Inflammatory macrophage (primary cell): ENCODE data around the gene ZNF629.
"Not testable (repeated sequence)": the region's sequence is repeated elsewhere in the genome, so short reads cannot be mapped to it uniquely, and the experiment has no call there.

ENCODE experiments used
- DNase-seq, 2 donors: peaks; one replicate each; pipeline ENCODE4 v3.0.0-alpha.2; 2020 to 2022
- total RNA-seq, 18 experiments: gene quantifications; one replicate each; lab custom pipeline; 2026; ENCODE audit warnings: mixed read lengths in 6 of 18, inconsistent platforms in 2 of 18; lab: John Stamatoyannopoulos, UW

ZNF629 gene
- 5.1 to 25.6 (median 15.4) reads per million in 18 experiments for total RNA-seq

DNA sequence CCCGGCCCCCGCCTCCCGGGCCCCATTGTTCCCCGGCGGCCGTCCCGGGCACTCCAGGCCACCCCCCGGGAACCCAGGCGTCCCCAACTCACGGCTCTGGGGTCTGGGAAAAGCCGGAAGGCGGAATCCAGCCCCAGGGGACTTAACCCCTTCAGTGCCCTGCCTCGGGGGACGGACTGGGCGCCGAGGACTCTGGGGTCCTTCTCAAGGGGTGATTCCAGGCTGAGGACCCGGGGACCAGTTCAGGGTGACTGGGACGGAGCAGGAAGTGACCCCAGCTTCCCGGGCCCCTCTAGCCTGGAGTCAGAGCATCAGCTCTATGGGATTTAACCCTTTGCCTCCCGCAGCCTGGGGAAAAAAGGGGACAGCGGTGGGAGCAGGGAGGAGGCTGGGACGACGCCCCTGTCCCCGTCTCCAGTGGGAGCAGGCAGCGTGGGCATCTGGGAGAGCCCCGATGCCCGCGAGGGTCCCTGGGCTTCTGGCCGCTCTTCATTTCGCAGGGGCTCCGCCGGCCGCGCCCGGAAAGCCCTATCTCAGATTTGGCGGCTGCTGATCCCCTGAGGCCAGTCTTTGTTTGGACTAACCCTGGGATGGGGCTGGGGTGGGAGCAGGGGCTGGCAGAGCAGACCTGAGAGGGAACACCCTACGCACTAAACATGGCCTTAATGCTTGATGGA lies at the start of gene ZNF629:
ZNF629 (minus strand) TSS at position 270 of the 677 bp plus-strand sequence. CDS start 2,723 bp downstream, outside the sequence.
- peak; percentile 50 to 52 for DNase-seq

DNA sequence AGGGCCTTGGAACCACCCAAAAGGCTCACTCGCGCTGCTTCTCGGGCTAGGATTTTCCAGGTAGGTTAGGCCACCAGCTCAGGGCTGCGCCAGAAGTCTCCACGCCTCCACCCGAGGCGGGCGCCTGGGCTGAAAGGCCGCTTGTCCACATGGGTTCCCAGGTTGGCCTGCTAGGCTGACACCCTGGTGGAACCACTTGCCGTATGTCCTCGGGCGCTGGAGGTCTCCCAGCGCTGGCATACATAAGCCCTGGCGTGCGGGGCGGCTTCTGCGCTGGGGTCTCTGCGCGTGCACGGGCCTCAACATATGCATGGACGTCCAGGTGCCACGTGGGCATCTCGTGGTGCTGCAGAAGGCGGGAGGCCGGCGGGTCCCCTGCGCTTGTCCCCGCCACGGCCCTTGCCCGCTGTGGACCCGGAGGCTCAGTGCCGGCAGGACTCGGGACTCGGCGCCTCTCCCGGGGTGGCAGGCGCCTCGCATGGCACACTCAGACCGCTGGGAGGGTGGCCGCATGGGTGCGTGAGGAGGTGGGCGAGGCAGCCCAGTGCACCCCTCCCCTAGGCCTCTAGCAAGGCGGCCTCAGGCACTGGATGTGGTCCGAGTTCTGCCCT lies 47.2 kb upstream of the ZNF629 start:
- no peak for DNase-seq

DNA sequence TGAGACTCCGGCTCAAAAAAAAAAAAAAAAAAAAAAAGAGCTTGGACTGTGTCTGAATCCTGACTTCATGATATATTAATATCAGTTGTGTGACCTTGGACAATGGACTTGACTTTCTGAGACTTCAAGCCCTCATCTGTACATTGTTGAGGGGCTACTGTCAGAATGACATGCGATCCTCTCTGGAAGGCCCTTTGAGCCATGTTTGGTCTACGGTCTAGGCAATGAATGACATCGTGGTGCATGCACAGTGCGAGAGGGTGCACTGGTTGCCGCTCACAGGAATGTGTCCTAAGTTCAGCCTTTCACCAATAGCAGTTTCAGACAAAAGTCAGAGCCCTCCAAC lies 43.0 kb upstream of the ZNF629 start:
- DNase-seq: no peak

DNA sequence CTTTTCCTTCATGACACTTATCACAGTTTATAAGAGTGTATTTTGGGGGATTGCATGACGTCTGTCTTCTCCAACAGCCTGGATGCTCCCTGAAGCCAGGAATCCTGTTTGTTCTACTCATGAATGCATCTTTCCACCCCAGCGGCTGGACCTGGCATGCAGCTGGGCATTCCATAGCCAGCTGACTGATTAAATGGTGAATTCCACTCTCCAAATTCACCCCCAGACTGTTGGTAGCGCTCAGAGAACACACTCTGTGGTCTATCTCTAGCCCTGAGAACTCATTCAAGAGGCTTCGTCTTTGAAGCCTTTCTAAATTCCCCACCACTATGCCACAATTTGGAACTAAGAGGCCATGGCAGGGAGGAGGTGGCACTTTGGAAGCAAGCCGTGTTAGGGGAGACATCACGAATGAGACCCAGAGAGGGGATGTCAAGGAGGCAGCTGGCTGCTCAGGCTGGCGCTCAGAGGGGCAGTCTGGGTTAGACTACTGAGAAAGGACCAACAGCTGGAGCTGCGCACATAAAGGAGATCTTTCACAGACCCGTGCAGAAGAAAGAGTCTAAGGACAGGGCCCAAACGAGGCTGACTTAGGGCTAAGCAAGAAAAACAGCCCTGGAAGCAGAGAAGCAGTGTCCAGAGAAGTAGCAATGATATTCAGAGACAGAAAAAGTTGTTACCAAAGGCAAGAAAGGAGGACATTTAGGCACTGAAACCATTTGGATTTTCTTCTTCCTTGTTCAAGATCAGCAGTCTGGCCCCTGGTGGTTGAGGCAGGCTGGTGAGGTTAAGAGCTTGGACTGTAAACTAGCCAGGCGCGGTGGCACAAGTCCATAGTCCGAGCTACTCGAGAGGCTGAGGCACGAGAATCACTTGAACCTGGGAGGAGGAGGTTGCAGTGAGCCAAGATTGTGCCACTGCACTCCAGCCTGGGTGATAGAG lies 42.4 kb upstream of the ZNF629 start:
- no peak for DNase-seq

DNA sequence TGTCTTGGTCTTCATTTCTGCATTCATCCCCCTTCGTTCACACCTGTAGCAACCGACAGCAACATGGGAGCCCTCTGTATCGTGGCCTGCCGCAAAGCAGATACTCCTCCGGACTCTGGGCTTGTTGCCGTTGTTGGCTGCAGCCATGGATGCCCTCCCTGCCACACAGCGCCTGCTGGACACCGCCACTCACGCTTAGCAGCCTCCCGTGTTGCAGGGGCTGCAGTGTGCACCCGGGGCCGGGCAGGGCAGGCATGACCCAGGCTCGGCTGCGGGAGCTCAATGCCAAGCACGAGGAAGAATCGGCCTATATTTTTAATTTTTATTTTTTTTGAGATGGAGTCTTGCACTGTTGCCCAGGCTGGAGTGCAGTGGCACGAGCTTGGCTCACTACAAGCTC lies 34.9 kb upstream of the ZNF629 start:
- DNase-seq: no peak

DNA sequence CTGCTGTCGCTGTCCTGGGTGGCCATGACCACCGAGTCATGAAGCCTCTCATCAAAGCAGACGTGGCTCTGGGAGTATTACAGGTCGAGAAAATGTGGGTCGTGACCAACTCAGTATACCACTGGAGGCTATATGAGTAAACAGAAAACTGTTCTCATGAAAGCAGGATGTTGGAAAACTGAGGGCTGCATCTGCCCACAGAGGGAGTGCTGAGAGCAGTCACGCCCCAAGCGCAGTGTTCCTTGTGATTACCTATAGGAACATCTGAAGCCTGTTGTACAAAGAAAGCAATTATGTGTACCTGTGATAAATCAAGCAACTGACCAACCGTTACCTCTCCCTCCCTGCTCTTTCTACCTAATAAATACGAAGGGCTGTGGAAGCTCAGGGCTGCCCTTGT lies 34.4 kb upstream of the ZNF629 start:
- not testable (repeated sequence) for DNase-seq

DNA sequence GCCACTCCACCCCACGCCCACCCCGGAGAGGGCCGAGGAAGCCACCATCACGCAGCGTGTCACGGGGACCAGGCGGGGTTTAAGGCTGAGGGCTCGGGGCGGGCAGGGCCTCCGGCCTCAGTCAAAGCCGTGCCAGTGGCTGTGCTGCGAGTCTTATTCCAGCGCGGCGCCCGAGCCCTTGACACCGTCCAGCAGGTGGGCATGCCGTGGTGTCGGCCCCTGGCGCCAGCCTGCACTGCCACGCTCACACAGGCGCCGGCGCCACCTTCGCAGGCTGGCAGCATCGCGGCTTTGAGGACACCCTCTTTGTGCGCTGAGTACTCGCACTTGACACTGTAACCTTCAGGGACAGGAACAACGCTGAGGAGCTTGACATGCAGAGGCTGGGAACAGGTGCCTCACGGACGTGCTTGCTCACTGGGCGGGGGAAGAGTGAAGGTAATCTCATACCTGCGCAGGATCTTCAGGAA lies 34.0 kb upstream of the ZNF629 start:
- no peak for DNase-seq

DNA sequence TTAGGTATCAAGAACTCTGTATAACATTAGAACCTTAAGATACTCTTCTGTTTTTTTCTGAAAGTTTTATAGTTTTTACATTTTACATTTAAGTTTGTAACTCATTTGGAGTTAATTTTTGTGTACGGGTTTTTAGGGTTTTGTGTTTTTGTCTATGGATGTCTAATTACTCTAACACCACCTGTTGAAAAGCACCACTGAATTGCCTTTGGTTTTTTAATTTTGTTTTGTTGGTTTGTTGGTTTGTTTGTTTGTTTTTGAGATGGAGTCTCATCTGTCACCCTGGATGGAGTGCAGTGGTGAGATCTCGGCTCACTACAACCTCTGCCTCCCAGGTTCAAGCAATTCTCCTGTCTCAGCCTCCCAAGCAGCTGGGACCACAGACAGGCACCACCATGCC lies 29.8 kb upstream of the ZNF629 start:
- DNase-seq: no peak

DNA sequence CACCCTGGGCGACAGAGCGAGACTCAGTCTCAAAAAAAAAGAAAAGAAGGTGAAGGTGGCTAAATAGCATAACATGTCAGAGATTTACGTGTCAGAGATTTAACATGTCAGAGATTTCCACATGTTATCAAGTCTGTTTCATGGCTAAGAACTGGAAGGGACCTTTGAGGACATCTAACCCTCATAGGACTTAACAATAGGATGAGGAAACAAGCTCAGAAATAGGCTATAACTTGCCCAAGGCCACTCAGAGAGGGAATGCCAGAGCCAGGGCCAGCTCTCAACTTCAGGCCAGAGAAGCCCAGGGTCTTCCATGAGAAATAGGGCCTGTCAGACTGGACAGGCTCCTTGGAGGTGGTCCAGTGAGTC lies 26.8 kb upstream of the ZNF629 start:
- peak; percentile 30 to 39 for DNase-seq

DNA sequence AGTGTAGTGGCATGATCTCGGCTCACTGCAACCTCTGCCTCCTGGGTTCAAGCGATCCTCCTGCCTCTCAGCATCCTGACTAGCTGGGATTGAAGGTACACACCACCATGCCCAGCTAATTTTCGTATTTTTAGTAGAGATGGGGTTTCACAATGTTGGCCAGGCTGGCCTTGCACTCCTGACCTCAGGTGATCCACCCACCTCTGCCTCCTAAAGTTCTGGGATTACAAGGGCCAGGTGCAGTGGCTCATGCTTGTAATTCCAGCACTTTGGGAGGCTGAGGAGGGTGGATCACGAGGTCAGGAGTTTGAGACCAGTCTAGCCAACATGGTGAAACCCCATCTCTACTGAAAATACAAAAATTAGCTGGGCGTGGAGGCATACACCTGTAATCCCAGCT lies 22.7 kb upstream of the ZNF629 start:
- not testable (repeated sequence) for DNase-seq

DNA sequence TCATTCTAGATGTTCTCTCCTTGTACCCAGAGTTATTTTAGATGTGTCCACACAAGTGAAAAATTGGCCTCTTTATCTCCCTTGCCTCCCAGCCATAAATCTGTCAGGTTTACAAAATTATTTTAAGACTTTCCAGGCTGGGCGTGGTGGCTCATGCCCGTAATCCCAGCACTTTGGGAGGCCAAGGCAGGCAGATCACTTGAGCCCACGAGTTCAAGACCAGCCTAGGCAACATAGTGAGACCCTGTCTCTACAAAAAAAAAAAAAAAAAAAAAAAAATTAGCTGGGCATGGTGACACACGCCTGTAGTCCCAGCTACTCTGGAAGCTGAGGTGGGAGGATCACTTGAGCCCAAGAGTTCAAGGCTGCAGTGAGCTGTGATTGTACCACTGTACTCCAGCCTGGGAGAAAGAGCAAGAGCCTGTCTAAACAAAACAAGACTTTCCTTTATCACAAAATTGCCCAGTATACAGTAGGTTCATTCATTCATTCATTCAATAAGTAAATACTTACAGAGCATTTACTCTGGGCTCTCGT lies 22.0 kb upstream of the ZNF629 start:
- not testable (repeated sequence) for DNase-seq

DNA sequence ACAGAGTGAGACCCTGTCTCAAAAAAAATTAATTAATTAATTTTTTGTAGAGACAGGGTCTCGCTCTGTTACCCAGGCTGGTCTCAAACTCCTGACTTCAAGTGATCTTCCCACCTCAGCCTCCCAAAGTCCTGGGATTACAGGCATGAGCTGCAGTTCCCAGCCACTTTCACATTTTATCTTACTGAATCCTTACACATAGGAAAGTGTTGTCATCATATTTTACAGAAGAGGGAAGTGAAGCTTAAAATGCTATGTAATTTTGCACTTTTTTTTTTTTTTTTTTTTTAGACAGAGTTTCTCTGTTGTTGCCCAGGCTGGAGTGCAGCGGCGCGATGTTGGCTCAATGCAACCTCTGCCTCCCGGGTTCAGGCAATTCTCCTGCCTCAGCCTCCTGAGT lies 21.1 kb upstream of the ZNF629 start:
- peak; percentile 50 to 88 for DNase-seq

DNA sequence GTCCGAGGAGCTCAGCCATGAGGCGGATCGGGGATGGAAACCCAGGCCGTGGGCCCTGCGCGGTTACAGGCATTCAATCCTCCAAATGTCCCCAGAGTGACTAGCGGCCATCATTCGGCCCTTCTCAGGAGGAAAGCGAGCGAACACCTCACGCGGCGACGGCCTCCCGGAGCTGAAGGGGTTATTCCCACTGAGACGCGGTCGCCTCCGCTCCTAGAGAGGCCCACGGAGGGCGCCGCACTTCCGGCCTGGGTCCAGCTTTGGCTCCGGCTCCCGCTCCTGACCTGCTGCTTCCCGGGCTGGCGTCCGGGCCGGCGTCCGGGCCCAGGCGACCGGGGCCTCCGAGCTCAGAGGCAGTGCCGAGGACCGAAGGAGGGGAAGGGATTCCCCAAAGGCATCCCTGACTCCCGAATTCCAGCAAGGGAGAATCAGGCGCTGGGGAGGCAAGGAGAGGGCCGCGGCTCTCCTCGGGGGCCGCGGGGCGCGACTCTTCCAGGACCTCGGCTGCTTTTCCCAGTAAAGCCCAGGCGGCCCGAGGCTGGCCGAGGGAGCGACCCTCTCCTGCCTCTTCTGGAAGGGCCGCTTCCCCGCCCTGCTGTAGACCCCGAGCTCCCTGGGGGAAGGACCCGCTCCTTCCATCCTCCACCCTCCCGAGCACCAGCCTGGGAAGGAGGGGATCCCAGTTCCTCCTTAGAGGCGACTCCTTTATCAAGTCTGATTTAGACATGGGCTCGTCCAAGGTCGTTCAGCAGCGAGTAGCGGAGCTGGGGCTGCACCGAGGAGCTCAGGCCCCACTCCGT lies 18.6 kb upstream of the ZNF629 start:
- DNase-seq: peak; percentile 67 to 82

DNA sequence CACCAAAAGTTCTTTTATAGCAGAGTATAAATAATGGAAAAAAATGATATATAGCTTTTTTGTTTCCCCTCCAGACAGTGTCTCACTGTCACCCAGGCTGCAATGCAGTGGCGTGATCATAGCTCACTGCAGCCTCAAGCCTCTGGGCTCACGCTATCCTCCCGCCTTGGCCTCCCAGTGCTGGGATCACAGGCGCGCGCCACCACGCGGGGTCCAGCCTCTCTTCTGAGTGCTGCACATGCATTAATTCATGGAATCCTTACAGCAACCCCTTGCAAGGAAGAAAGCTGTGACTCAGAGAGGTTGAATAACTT lies 18.0 kb upstream of the ZNF629 start:
- no peak for DNase-seq

DNA sequence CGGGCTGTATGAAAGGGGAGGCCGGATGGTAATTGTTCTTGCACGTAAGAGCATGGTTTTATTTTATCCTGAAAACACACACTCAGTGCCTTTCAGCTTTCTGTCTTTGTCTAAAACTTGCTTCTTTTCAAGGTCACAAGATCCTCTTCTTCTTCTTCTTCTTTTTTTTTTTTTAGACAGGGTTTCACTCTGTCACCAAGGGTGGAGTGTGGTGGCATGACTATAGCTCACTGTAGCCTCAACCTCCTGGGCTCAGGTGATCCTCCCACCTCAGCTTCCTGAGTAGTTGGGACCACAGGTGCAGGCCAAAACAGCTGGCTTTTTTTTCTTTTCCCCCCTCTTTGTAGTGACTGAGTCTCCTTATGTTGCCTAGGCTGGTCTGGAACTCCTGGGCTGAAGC lies 15.9 kb upstream of the ZNF629 start:
- DNase-seq: peak; percentile 37 to 57

DNA sequence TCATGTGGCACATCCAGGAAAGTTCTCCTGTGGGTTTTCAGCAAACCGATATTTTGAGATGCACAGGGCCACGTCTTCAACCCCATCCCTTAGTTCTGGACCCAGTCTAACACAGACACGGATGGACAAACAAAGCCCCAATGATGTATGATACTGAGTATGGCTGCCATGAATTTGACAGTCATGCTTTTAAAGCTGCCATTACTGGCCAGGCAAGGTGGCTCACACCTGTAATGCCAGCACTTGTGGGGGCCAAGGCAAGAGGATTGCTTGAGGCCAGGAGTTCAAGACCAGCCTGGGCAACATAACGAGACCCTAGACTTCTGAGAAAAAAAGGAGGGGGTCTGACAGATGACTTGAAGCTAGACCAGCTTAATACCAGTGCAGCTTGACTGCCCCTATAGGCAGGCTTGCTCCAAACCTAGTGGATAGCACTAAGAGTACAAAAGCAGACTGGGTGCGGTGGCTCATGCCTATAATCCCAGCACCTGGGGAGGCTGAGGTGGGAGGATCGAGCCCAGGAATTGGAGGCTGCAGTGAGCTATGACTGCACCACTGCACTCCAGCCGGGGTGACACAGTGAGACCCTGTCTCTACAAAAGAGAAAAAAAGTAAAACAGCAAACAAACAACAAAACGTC lies 10.8 kb upstream of the ZNF629 start:
- DNase-seq: no peak

DNA sequence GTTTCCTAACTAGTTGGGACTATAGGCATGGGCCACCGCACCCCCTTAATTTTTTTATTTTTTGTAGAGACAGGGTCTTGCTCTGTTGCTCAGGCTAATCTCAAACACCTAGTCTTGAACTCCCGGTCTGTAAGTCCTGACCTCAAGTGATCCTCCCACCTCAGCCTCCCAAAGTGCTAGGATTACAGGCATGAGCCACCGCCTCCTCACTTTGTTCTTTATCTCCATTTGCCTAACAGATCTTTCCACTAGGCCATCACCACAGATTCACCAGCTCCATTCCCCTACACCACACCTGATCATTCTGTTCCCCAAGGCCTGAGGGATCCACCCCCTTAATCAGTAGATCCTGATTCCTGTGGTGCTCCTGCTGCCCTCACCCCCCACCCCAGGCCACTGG lies 7.6 kb upstream of the ZNF629 start:
- no peak for DNase-seq

DNA sequence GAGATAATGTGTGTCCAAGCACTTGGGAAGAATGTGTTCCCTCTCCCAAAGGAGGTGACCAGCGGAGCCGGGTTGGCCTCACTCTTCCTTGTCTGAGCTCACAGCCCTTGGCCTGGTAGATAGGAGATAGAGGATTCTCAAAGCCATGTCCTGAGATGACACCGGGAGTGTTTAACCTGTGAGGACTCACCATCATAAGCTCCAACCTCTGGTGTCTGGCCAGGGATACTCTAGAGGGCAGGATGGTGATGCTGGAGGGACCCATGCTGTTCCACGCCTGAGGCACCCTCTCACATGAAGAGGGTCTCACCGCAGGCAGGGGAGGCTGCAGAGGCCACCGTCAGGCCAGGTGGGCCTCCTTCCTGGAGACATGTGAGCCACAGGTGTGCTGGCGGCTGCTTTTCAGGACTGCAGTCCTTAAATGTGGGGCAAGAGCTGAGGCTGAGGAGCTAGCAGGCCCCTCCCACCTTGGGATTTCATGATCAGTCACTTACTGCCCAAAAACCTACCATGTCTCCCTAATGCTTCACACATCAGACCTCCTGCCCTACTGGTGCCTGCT lies 6.6 kb upstream of the ZNF629 start:
- DNase-seq: no peak

DNA sequence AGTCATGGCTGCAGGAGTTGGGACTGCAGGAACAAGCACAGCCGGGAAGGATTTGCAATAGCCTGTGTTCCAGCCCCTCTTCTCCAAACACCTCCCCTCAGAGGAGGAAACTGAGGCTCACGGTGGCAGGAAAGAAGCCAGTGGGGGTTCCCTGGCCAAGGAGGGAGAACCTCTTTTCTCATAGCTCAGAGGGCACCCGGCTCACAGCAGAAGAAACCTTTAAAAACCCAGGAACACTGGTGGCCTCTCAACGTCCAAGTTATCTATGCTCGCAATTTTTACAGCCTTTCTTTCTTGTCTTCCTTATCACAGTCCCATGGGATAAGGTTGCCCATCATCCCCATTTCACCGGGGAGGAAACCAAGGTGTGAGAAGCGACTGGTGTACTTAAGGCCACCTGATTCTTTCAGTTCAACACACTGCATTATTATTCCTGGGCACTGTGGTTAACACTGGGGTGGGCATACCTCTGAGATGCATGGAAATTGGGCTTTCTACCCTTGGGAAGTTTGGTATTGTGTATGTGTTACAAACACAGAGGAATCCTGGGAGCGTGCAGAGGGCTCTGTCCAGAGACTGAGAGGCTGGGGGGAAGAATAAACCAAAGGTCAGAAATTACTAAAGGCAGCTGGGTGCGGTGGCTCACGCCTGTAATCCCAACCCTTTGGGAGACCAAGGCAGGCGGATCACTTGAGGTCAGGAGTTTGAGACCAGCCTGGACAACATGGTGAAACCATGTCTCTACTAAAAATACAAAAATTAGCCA lies 791 bp upstream of the ZNF629 start:
- DNase-seq: peak; percentile 22 to 23

DNA sequence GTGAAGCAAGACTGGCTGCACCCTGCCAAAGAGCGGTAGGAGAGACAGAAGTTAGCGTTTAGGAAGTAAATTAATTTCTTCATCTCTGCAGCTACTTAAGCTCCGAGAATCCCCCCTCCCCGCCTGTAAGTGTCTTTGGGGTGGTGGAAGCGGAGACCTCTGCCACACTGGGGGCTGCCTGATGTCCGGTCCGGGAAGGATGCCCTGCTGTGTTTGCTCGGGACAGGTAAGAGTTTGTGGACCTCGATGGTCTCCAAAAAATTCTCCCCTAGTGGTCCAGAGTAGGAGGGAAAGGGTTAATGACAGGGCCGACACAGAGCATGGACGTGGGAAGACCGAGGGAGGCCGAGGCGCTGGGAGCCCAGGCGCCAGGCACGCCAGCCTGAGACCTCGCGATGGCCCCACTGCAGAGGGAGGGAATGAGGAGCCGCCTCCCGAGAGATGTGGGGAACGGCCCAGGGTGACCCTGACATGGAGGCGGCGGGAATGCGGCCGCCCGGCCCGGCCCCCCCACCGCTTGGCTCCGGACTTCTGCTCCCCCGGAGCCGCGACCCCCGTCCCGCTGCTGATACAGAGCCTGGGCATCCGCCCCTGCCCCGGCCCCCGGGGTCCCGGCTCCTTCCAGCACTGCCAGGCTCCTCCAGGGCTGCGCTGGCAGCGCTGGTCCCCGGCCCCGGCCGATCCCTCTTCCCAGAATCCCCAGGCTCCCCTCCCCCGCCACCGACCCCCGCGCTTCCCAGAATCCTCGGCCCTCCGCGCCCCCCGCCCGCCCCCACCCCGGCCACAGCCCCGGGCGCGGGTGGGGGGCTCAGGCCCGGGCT lies 680 bp downstream of the ZNF629 start:
- DNase-seq: peak; percentile 28 to 47
